GM19372 (cell line): Measurements from ENCODE around the gene ASAP2.

Experiments
- ATAC-seq: cut with Tn5 transposase; IDR thresholded peaks from one replicate; pipeline ENCODE4 v1.9.1; 2021; ENCODE audit warnings: mild to moderate bottlenecking, low read depth, moderate library complexity; ENCODE audit not compliant: unreplicated experiment

ASAP2 gene

GRCh38 chr2:9288233-9288632 lies 81.6 kb downstream of the ASAP2 start:
- ATAC-seq = no peak

- no peak for ATAC-seq
Measured at GRCh38 chr2:9288681-9289338, 82.2 kb downstream of the ASAP2 start.

- ATAC-seq = no peak
Measured at GRCh38 chr2:9291331-9291730, 84.7 kb downstream of the ASAP2 start.

GRCh38 chr2:9291866-9292265 lies 85.3 kb downstream of the ASAP2 start:
- no peak for ATAC-seq

GRCh38 chr2:9292426-9292825 lies 85.8 kb downstream of the ASAP2 start:
- no peak for ATAC-seq

DNA sequence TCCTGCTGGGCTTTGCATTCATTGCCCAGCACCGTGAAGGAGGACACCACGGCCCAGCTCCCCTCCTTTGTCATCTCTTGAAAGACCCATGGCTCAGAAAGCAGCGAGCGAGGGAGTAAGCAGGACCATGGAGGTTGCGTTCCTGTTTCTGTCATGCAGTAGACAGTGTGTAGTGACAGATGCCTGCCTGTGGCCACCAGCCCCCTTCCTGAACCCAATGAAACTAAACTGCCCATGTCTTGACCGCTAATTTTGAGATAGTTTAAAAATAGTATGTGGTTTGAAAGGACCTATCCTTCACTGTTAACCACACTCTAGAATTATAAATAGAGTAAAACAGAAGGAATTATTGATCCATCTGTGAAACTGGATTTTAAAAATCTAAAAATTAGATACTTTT lies 88.2 kb downstream of the ASAP2 start:
- ATAC-seq = no peak

DNA sequence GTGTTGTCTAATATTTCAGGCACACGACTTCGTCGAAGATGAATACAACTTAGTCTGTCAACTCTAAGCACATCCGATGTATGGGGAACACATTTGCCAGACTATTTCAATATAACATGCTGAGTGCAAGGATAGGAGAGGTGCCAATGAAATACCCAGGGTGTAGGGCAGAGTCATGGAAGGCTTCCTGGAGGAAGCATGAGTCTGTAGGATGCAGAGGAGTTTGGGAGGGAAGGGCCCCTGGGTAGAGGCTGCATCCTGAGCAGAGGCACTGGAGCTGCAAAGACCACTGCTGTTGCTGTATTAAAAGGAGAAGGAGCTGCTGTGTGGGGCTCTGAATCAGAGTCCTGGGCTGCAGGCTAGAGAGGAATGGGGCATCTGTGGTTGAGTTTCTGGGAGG lies 89.9 kb downstream of the ASAP2 start:
- ATAC-seq = no peak

DNA sequence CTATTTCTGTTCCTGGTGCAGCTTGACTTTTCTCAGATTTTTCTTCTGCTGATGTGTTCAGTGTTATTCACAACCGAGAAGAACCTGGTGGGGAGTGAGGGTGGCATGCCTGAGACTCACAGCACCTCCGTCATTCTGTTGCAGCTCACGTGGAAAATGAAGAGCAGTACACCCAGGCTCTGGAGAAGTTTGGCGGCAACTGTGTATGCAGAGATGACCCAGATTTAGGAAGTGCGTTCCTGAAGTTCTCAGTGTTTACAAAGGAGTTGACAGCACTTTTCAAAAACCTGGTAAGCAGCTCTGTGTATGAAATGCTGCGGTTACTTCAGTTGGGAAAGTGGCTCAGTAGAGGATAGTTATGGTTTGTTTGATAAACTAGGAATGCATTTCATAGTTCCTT lies 90.5 kb downstream of the ASAP2 start:
- no peak for ATAC-seq

DNA sequence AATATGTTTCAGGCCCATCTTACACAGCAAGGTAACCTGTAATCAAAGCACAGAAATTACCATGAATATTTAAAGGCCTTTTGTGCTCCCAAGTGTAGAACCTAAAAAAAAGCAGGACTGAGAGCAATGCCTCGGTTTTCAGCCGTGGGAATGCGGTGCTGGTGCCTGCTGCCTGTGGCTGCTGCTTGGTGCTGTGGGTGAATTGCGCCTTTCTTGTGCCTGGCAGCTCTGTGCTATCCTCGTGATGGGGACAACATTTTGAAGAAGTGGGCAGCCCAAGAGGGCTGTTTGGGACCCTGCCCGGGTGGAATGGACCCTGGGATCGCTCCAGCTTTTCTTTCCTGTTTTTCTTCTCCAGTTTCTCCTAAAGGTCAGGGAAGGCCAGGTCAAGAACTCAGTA lies 91.2 kb downstream of the ASAP2 start:
- ATAC-seq = no peak

DNA sequence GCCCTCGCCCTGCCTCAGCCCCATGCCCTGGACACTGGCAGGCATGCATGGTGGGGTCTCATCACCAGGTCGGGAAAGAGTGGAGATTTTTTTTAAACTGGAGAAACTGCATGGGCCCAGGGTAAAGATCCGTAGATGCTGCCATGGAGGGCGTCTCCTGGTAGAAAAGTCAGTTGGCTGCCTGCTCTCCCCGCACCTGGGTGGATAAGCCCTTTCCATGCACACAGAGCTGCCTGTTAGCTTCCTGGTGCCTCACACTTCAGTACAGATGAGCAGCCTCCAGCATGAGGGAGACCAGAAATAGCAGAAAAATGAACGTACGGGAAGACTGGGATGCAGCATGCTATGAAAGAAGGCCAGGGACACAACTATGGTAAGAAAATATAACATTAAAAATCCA lies 92.0 kb downstream of the ASAP2 start:
- no peak for ATAC-seq

DNA sequence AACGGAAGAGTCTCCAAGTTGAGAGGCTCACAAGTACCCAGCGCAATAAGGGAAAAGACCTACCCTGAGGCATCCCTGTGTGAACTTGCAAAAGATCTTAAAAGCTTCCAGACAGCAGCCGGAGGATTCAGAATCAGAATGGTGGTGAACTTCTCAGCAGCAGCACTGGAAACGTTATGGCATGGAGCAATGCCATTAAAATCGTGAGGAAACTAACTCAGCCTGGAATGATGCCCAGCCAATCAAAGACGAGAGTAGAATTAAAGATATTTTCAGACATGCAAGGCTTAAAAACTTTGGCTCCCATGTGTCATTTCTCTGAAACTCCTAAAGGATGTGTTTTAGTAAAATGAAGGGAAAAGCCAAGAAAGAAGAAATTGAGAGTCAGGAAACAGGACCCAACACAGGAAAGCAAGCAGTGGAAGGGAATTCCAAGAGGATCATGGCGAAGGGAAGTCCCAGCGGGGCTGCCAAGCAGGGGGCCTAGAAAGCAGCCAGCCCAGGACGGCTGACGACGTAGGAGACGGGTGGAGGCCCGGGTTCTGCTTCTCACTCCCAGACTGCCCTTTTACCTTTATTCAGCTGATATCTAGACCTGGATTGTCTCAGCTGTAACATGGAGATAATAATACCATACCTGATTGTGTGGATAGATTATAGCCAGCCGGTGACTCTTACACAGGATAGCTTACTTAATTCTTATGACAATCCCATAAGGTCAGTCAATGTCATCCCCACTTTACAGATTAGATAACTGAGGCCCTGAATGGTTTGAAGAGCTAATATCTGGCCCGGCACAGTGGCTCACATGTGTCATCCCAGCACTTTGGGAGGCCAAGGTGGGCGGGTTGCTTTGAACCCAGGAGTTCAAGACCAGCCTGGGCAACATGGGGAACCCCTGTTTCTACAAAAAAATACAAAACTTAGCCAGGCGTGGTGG lies 92.8 kb downstream of the ASAP2 start:
- no peak for ATAC-seq

- ATAC-seq = no peak
Measured at GRCh38 chr2:9300214-9300613, 93.6 kb downstream of the ASAP2 start.

DNA sequence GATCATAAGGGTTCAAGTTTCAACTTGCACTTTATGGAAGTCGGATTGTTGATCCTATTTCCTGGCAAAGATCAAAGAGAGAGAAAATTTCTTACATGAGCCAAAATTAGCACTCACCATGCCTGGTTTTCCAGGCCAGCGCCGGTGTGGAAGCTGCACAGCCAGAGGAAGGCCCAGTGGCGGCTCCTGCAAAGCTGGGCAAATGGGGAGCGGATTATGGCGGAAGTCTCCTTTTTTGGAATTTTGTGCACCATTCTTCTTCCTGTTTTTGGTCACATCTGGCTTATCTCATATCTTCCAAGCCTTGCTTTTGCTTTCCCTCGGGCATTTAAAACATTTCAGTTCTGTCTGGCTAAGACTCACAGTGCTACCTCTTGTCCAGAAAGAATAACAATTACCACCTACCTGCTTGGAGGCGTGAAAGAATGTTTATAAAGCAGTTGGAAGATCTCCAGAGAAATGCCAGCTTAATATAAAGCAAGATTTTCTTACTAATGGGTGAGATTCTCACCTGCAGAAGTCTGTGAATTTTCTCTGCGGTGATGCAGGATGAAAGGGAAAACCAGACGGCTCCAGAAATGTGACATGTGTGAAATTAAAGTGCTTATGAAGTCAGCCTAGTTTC lies 94.3 kb downstream of the ASAP2 start:
- ATAC-seq = no peak

GRCh38 chr2:9302755-9303154 lies 96.1 kb downstream of the ASAP2 start:
- ATAC-seq = no peak

GRCh38 chr2:9303528-9304225 lies 97.1 kb downstream of the ASAP2 start:
- no peak for ATAC-seq

DNA sequence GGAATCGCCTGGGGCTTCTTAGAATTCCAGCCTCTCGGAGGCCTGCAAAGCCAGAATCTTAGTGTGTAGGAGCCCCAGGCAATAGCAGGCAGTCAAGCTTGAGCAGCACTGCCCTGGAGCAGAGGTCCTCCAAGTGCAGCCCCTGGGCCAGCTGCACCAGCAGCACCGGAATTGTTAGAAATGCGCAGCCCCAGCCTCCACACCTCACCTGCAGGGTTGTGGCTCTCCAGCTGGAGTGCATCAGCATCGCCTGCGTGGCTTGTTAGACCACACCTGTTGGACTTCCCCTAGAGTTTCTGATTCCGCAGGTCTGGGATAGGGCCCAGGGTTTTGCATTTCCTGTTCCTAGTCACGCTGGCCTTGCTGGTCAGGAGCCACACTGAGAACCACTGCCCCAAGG lies 100.3 kb downstream of the ASAP2 start:
- ATAC-seq = no peak

DNA sequence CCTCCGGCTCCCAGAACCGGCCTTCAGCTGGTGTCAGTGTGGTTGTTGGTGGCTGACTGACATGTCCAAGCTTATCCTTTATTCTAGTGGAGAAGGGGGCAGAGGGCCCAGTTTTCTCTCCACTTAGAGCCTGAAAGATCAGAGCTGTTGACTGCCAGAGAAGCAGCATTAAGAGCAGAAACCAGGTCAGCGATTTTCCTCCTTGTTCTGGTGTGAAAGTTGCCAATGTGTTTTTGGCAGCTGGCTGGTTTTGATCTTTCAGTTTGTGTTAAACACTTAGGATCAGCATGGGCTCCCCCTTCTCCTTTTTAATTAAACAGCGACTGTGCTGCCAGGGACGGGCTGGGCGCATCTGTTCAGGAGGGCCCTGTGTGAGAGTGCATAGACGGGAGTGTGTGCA lies 100.9 kb downstream of the ASAP2 start:
- no peak for ATAC-seq

GRCh38 chr2:9308186-9308955 lies 101.8 kb downstream of the ASAP2 start:
- ATAC-seq = no peak

DNA sequence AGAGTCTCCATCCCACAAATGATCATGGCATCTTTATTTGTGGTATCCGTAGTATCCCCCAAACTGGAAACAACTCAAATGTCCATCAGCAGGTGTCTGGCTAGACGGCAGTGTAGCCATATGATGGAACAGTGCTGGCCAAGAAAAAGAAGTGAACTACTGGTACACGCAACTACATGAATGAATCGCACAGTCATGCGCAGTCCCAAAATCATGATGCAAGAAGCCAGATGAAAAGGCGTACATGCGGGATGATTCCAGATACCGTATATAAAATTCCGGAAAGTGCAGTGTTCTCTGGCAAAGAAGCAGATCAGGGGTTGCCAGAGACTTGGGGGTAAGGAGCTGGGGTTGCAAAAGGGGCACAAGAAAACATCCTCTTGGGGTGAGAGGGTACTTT lies 102.5 kb downstream of the ASAP2 start:
- no peak for ATAC-seq

DNA sequence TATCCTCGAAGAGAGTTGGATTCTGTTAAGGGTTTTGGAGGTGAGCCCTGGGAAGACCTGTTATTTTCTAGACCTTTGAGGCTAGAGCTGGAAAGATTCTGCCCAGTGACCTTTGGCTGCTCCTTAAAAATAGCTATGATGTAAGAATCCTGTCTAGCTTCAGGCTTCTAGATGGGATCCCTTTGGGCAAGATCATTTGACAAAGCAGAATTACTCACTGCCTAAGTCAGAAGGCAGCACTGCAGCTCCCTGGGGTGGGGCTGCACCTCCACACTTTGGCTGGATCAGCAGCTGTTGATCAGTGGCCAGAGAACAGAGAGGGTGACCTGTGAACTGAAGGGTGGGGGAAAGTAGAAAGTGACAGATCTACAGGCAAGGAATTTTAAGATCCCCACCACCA lies 103.8 kb downstream of the ASAP2 start:
- no peak for ATAC-seq
